Esophagus (tissue), 2 donors: ENCODE results near the gene NAP1L4. TPM values are rescaled to one million over a fixed set of nuclear protein-coding genes. Genes with fewer than 3 reads are reported as not detected.

Experiments used
- H3K27ac ChIP-seq, 2 donors: one replicate each; pipeline ENCODE4 v1.5.1; 2013; ENCODE audit warnings: low read depth in 2 of 2, mild to moderate bottlenecking in 2 of 2, inconsistent platforms in 1 of 2, low read length in 1 of 2, moderate library complexity in 1 of 2
- H3K27me3 ChIP-seq, 2 donors: one replicate each; pipeline ENCODE4 v1.6.1; 2013; ENCODE audit warnings: low read length in 2 of 2, control low read depth in 1 of 2, mild to moderate bottlenecking in 1 of 2; ENCODE audit not compliant: insufficient read depth in 2 of 2, control insufficient read depth in 1 of 2
- H3K36me3 ChIP-seq, 2 donors: one replicate each; pipeline ENCODE4 v1.6.1; 2013; ENCODE audit warnings: low read length in 1 of 2; ENCODE audit not compliant: control insufficient read depth in 2 of 2, insufficient read depth in 2 of 2
- H3K4me1 ChIP-seq, 2 donors: one replicate each; pipeline ENCODE4 v1.6.1; 2013; ENCODE audit warnings: low read length in 1 of 2; ENCODE audit not compliant: control insufficient read depth in 2 of 2, insufficient read depth in 2 of 2
- H3K4me3 ChIP-seq, 2 donors: one replicate each; pipeline ENCODE4 v1.5.1; 2013; ENCODE audit warnings: low read length in 2 of 2, mild to moderate bottlenecking in 2 of 2, low read depth in 1 of 2, moderate library complexity in 1 of 2
- H3K9me3 ChIP-seq, 2 donors: one replicate each; pipeline ENCODE4 v1.6.1; 2013; ENCODE audit warnings: mild to moderate bottlenecking in 2 of 2, low read depth in 1 of 2, low read length in 1 of 2, moderate library complexity in 1 of 2; ENCODE audit not compliant: control insufficient read depth in 2 of 2, insufficient read depth in 1 of 2
- WGBS, 2 donors: extraction: QIAGEN DNeasy Blood & Tissue Kit; methylation state at CpG; one replicate each; pipeline ENCODE4 v1.1.7; 2013; 5-methylcytosine and 5-hydroxymethylcytosine counted together
- polyA plus RNA-seq, 2 donors: library from polyadenylated mRNA; stranded (reverse); fragments of 200-250 nt; gene quantifications; one replicate each; pipeline ENCODE4 v1.2.3, GENCODE V29; 2013
- donor health status: healthy with polysubstance abuse.
- donor health status: Bipolar disorder and iron deficiency.

Gene NAP1L4
- polyA plus RNA-seq, 2 donors, result 66.0 to 68.6 TPM

- peak overlapping the region; percentile 76 to 78 for H3K27ac ChIP-seq
These were observed 58.0 kb downstream of the NAP1L4 start for GRCh38 chr11:2934021-2934550.

GRCh38 chr11:2933375-2934020 is 58.6 kb downstream of the NAP1L4 start:
- 22 to 37% methylated on average over 12 of the region's 12 CpGs for WGBS, 2 donors
- no peaks in the 10 kb centered on the region for H3K36me3 ChIP-seq
- H3K4me1 ChIP-seq, result peaks cover 0 to 17% of the 10 kb centered on the region in 2 donors
- H3K9me3 ChIP-seq, result peaks cover 0 to 5% of the 10 kb centered on the region in 2 donors
- H3K4me3 ChIP-seq, result no peak overlapping the region
- H3K27me3 ChIP-seq, result no peaks in the 10 kb centered on the region
- H3K27ac ChIP-seq, result peak overlapping the region; percentile 76 to 78

More at GRCh38 chr11:2934021-2934550, 58.0 kb downstream of the NAP1L4 start:
- Histone ChIP-seq H3K4me1 (peaks cover 0 to 17% of the 10 kb centered on the region in 2 donors), H3K9me3 (peaks cover 0 to 5% of the 10 kb centered on the region in 2 donors), H3K4me3 (no peak overlapping the region), H3K36me3 (no peaks in the 10 kb centered on the region), H3K27me3 (no peaks in the 10 kb centered on the region)
- 89 to 91% methylated on average over 7 of the region's 7 CpGs for WGBS, 2 donors

- H3K4me1 ChIP-seq, result peaks cover 0 to 20% of the 10 kb centered on the region in 2 donors
- peak overlapping the region; percentile 68 to 75 for H3K27ac ChIP-seq
- no peaks in the 10 kb centered on the region for H3K27me3 ChIP-seq
- H3K4me3 ChIP-seq, result no peak overlapping the region
- H3K36me3 ChIP-seq, result no peaks in the 10 kb centered on the region
- H3K9me3 ChIP-seq, result peaks cover 0 to 5% of the 10 kb centered on the region in 2 donors
- 37 to 51% methylated on average over 15 of the region's 15 CpGs for WGBS, 2 donors
These were observed 59.3 kb downstream of the NAP1L4 start for GRCh38 chr11:2932850-2933251.

- no peaks in the 10 kb centered on the region for H3K36me3 ChIP-seq
- no peak overlapping the region for H3K4me3 ChIP-seq
- H3K9me3 ChIP-seq, result no peaks in the 10 kb centered on the region
- peak overlapping the region in 1 of 2 donors; percentile 75 for H3K27ac ChIP-seq
- H3K4me1 ChIP-seq, result peaks cover 0 to 22% of the 10 kb centered on the region in 2 donors
- no peaks in the 10 kb centered on the region for H3K27me3 ChIP-seq
- 68 to 69% methylated on average over 12 to 13 of the region's 13 CpGs for WGBS, 2 donors
These were observed 60.1 kb downstream of the NAP1L4 start for GRCh38 chr11:2931771-2932738.

- Histone ChIP-seq H3K4me1 (peaks cover 0 to 22% of the 10 kb centered on the region in 2 donors), H3K36me3 (no peaks in the 10 kb centered on the region), H3K4me3 (no peak overlapping the region), H3K27me3 (no peaks in the 10 kb centered on the region), H3K9me3 (no peaks in the 10 kb centered on the region), H3K27ac (no peak overlapping the region)
- 65 to 68% methylated on average over 4 of the region's 4 CpGs for WGBS, 2 donors
These were observed 60.7 kb downstream of the NAP1L4 start for GRCh38 chr11:2931420-2931746.

GRCh38 chr11:2930704-2931419 is 61.3 kb downstream of the NAP1L4 start:
- no peaks in the 10 kb centered on the region for H3K9me3 ChIP-seq
- H3K4me3 ChIP-seq, result peak overlapping the region; percentile 43 to 62
- WGBS, 2 donors, result 43% methylated on average over 21 of the region's 21 CpGs
- H3K27me3 ChIP-seq, result no peaks in the 10 kb centered on the region
- peak overlapping the region; percentile 82 to 91 for H3K27ac ChIP-seq
- no peaks in the 10 kb centered on the region for H3K36me3 ChIP-seq
- H3K4me1 ChIP-seq, result peaks cover 0 to 22% of the 10 kb centered on the region in 2 donors

GRCh38 chr11:2929950-2930703 is 62.0 kb downstream of the NAP1L4 start:
- Histone ChIP-seq H3K27ac (peak overlapping the region; percentile 82 to 91), H3K4me3 (peak overlapping the region; percentile 43 to 62), H3K36me3 (no peaks in the 10 kb centered on the region), H3K27me3 (no peaks in the 10 kb centered on the region), H3K9me3 (no peaks in the 10 kb centered on the region), H3K4me1 (peaks cover 0 to 22% of the 10 kb centered on the region in 2 donors)
- WGBS, 2 donors, result 3 to 4% methylated on average over 45 to 47 of the region's 47 CpGs

GRCh38 chr11:2929531-2929949 is 62.6 kb downstream of the NAP1L4 start:
- peak overlapping the region; percentile 82 to 91 for H3K27ac ChIP-seq
- peaks cover 0 to 27% of the 10 kb centered on the region in 2 donors for H3K4me1 ChIP-seq
- no peaks in the 10 kb centered on the region for H3K36me3 ChIP-seq

More at GRCh38 chr11:2929531-2929949, 62.6 kb downstream of the NAP1L4 start:
- Histone ChIP-seq H3K9me3 (no peaks in the 10 kb centered on the region), H3K4me3 (peak overlapping the region; percentile 43 to 62), H3K27me3 (no peaks in the 10 kb centered on the region)
- 1 to 3% methylated on average over 16 to 48 of the region's 48 CpGs for WGBS, 2 donors
